NK-92 treated with Interleukin-12 subunit alpha and Interleukin-12 subunit beta, amount 100 ng/mL, for 24 hours (cell line): ENCODE measurements around the gene ABR.

Experiments
- DNase-seq: peaks from one replicate; lab custom pipeline; 2025; lab: John Stamatoyannopoulos, UW

The ABR gene

GRCh38 chr17:1179818-1180742 lies at the start of gene ABR:
ABR (minus strand) TSS chr17:1179981; CDS start chr17:1179727, 254 bp downstream.
- DNase-seq: no peak

DNA sequence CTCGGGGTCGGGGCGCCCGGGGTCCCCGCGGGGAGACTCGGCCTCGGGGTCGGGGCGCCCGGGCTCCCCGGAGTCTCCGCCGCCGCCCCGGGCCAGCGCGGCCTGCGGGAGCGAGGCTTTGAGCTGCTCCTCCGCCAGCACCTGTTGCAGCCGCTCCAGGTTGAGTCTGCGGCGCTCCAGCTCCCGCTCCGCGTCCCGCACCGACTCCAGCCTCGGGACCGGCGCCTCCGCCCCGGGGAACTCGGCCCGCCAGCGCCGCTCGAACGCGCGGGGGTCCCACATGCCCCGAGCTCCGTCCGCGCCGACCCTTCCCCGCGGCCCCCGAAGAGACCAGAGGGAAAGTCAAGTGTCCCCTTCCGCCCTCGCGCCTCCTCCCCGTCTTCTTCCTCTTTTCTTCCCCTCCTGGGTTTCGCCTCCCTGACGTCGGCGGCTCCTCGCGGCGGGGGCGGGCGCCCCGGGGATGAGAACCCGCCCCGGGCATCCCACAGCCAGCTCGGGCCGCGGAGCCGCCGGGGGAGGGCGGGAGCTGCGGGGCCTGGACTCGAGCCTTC lies 49.6 kb upstream of the ABR start:
- no peak for DNase-seq

DNA sequence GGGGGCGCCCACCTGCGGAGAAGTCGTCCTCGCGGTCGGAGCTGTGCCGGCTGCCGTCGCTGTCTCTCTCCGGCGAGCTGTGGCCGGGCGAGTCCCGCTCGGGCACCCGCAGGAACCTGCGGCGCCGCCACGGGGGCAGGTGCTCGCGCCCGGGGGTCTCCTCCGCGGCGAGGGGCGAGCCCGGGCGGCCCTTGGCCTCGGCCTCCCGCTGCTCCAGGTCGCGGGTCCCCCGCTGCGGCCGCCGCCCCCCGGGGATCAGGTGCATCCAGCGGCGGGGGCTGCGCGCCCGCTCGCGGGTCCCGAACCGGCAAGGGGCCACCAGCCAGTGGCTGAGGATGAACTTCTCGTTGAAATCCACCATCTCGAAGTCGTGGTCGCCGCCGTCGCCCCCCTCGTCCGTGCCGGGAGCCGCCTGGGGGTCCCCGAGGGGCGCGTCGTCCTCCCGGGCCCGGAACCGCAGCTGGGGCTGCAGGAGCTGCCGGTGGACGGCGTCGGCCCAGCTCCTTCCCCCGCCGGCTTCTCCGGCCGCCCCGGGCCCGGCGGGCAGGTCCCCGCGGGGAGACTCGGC lies 49.1 kb upstream of the ABR start:
- no peak for DNase-seq

- DNase-seq: no peak
Measured at GRCh38 chr17:1227917-1228780, 48.4 kb upstream of the ABR start.

- DNase-seq: no peak
Measured at GRCh38 chr17:1227365-1227764, 47.6 kb upstream of the ABR start.

DNA sequence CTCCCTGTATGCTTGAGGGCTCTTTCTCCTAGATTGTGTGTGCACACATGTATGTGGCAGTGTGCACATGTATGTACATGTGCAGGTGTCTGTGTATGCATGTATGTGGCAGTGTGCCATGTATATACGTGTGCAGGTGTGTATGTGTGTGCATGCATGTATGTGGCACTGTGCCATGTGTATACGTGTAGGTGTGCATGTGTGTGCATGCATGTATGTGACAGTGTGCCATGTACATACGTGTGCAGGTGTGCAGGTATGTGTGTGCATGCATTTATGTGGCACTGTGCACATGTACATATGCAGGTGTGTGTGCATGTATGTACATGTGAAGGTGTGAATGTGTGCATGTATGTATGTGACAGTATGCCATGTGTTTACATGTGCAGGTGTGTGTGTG lies 46.5 kb upstream of the ABR start:
- DNase-seq: no peak

GRCh38 chr17:1224330-1224729 lies 44.5 kb upstream of the ABR start:
- no peak for DNase-seq

DNA sequence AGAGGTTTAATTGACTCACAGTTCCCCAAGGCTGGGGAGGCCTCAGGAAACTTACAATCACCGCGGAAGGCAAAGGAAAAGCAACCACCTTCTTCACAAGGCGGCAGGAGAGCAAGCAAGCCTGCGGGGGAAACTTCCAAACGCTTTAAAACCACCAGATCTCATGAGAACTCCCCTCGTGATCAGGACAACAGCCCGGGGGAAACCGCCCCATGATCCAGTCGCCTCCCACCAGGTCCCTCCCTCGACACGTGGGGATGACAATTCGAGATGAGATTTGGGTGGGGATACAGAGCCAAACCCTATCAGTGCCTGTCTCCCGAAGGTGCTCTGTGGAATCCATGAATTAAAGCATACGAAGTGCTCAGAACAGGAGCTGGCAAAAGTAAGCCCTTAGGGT lies 43.9 kb upstream of the ABR start:
- DNase-seq: no peak

GRCh38 chr17:1222321-1222720 lies 42.5 kb upstream of the ABR start:
- DNase-seq: no peak

- DNase-seq: no peak
Measured at GRCh38 chr17:1221209-1221608, 41.4 kb upstream of the ABR start.

DNA sequence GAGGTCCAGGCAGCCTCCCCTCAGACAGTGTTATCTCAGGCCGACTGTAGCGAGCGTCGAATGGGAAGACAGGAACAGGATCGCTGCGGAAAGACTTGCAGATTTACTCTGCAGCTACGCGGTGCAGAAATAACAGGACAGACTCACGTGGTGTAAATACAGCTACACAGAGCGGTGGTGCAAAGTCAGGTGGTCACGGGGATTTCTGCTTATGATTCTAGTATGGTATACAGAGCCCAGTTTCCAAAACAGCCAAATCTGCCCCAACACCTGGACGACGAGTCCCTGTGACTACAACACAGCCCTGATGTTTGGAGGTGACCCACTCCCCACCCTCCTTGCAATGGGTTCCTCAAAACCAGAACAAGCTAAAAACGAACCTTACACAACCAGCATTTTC lies 40.6 kb upstream of the ABR start:
- DNase-seq: no peak

DNA sequence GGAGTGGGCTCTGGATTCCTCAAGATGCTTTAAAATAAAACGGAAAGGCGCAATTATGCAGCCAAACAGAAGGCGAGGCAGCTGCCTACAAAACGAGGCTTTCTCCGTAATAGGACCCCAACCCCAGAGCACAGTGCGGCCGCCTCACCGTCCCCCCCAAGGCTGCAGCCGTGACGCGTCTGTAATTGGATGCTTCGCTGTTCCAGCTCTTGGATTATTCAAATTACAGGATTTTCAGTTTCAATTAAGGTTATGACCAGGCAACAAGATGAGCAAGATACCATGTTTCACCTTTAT lies 37.3 kb upstream of the ABR start:
- DNase-seq: no peak

- DNase-seq: no peak
Measured at GRCh38 chr17:1216217-1217088, 36.7 kb upstream of the ABR start.

DNA sequence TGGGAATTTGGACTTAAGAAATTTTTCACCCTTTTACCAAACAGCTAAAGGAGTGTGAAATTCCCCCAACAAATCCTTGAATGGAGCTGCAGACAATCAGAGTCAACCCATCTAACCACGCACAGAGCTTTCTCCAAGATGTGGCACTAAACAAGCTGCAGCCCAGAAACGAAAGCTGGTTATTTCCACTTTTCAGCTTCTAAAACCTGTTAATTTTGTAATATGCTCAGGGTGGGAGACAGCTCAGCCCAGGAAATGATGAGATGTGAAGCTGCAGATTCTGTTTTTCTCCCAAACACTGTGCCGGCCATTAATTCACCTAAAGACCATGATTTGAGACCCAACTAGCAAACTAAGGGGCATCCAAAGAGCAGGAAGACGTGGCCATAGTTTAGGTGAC lies 33.2 kb upstream of the ABR start:
- DNase-seq: no peak

- no peak for DNase-seq
Measured at GRCh38 chr17:1211287-1211686, 31.5 kb upstream of the ABR start.

- no peak for DNase-seq
Measured at GRCh38 chr17:1208966-1209365, 29.2 kb upstream of the ABR start.

GRCh38 chr17:1206026-1206777 lies 26.4 kb upstream of the ABR start:
- DNase-seq: no peak

DNA sequence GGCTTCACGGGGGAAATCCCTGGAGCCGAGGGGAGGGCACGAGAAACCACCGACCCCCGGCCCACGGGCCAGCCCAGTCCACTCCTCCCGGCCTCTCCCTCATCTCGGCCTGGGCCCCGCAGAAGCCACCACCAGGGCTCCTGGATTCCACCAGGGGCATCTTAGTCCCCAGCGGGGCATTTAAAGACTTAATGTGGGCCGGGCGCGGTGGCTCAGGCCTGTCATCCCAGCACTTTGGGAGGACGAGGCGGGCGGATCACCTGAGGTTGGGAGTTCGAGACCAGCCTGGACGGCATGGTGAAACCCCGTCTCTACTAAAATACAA lies 24.1 kb upstream of the ABR start:
- no peak for DNase-seq

GRCh38 chr17:1203111-1203966 lies 23.6 kb upstream of the ABR start:
- DNase-seq: no peak

- no peak for DNase-seq
Measured at GRCh38 chr17:1202291-1202690, 22.5 kb upstream of the ABR start.
